ENCODE measurements around the gene MED15.

The MED15 gene

GRCh38 chr22:20565079-20565734 is 57.8 kb downstream of the MED15 start:
- no peak for TF ChIP-seq CTCF (IDR thresholded peaks at IDR 0.05)
- Histone ChIP-seq H3K27ac (no peak overlapping the region), H3K4me3 (no peak overlapping the region)
- DNase-seq (ENCODE audit: low spot score), result peak; percentile 68

- H3K27ac ChIP-seq, result no peak overlapping the region
- TF ChIP-seq CTCF (IDR thresholded peaks at IDR 0.05), result no peak
- DNase-seq (ENCODE audit: low spot score), result no peak
Measured at GRCh38 chr22:20565761-20566160, 58.4 kb downstream of the MED15 start.

GRCh38 chr22:20566420-20567260 is 59.2 kb downstream of the MED15 start:
- no peak for DNase-seq (ENCODE audit: low spot score)
- H3K4me3 ChIP-seq, result no peak overlapping the region
- peak overlapping the region; percentile 36 to 75 for H3K27ac ChIP-seq
- no peak for TF ChIP-seq CTCF (IDR thresholded peaks at IDR 0.05)

More at GRCh38 chr22:20565761-20566160, 58.4 kb downstream of the MED15 start:
- H3K4me3 ChIP-seq, result no peak overlapping the region

GRCh38 chr22:20567371-20567847 is 60.0 kb downstream of the MED15 start:
- no peak for DNase-seq (ENCODE audit: low spot score)
- no peak for TF ChIP-seq CTCF (IDR thresholded peaks at IDR 0.05)

GRCh38 chr22:20567993-20568417 is 60.6 kb downstream of the MED15 start:
- no peak for TF ChIP-seq CTCF (IDR thresholded peaks at IDR 0.05)
- Histone ChIP-seq H3K27ac (peak overlapping the region; percentile 75 to 90), H3K4me3 (no peak overlapping the region)
- no peak for DNase-seq (ENCODE audit: low spot score)

More at GRCh38 chr22:20567371-20567847, 60.0 kb downstream of the MED15 start:
- peak overlapping the region; percentile 75 to 90 for H3K27ac ChIP-seq
- no peak overlapping the region for H3K4me3 ChIP-seq

GRCh38 chr22:20568502-20569058 is 61.2 kb downstream of the MED15 start:
- Histone ChIP-seq H3K27ac (peak overlapping the region; percentile 75 to 90), H3K4me3 (peak overlapping the region; percentile 11)
- no peak for TF ChIP-seq CTCF (IDR thresholded peaks at IDR 0.05)
- no peak for DNase-seq (ENCODE audit: low spot score)
